ENCODE data around the gene TFAP2D.

TFAP2D gene

DNA sequence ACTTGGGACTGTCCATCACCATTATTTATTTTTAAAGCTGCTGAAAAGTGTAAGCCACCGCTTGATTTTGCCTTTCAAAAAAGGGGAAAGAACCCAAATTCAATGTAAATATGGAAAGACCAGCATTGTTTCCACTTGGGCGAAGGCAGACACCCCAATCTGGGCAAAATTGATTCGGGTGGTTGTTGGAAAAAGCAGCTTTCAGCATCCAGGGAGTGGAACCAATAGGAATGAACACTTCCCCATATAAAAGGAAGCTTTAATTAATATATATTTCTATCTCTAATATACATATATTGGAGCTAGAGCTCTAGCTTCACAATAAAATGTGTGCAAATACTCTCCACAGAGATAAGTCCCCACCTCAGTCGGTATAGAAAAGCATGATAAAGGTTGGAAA is at the start of gene TFAP2D:
Gene TFAP2D (plus strand): TSS at position 301 of the 400 bp plus-strand sequence. CDS start 530 bp downstream, outside the sequence.
- no peak for DNase-seq

- DNase-seq = no peak
Measured at GRCh38 chr6:50663806-50664205, 49.5 kb upstream of the TFAP2D start.

GRCh38 chr6:50666089-50666488 is 47.2 kb upstream of the TFAP2D start:
- DNase-seq = no peak

DNA sequence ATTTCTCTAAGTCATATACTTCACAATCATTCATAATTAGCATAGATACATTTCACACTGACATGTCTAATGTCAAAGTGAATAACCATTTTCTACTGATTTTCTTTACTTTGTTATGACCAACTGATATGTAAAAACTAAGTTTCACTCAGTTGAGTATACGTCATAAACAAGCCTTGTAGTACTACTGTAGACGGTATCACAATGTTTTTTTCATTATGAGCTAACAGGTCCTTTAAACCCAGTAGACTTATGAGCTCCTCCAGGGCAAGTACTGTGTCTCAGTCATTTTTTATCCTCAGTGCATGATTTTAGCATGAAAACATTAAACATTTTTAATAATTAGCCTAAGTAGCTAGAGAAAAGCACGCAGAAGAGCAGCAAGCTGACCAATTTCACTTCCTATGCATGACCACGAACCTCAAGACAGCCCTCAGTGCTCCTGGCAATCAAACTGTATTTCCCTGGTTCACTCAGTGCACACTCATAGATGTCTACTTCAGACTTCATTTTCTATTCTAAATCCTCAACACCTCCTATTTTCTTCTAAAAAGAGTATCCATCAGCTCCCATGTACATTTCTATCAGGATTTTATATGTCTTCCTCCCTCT is 32.0 kb upstream of the TFAP2D start:
- no peak for DNase-seq

DNA sequence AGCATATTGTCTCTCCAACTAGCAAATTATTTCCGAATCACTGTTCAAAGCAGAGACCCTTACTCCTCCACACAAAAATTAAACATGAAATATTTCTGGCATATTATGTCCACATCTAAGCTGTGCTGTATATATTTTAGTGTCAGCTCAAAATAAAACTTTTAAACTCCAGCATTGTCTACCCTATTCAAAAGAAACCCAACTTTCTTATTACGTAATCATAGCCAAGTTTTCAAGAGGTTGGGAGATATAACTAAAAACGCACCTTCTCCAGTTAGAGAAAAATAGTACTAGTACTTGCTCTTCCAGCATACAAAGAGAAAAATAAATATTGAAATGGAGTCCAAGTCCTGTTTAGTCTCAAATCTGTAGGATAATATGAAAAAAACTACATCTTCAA is 24.1 kb upstream of the TFAP2D start:
- DNase-seq = no peak

- no peak for DNase-seq
Measured at GRCh38 chr6:50691814-50692495, 21.4 kb upstream of the TFAP2D start.

GRCh38 chr6:50698546-50698945 is 14.8 kb upstream of the TFAP2D start:
- DNase-seq = no peak

GRCh38 chr6:50699051-50699775 is 14.1 kb upstream of the TFAP2D start:
- DNase-seq = no peak

- DNase-seq = no peak
Measured at GRCh38 chr6:50706575-50706974, 6.8 kb upstream of the TFAP2D start.

DNA sequence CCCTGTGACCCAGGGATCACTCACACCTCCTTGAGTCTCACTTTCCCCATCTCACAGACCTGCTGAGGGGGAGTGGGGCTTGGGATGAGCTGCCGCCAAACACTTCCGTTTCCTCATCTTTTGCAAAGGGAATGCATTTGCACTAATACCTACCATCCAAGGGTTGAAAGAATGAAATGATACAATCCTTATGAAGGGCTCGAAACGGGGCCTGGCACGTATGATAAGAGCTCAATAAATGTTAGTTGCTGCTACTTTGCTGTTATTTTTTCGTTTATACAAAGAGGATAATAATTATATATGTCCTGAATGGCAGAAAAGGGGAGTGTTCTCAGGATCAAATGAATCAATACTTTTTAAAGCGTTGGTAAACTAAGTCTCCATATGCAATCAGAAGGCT is 6.1 kb upstream of the TFAP2D start:
- no peak for DNase-seq

DNA sequence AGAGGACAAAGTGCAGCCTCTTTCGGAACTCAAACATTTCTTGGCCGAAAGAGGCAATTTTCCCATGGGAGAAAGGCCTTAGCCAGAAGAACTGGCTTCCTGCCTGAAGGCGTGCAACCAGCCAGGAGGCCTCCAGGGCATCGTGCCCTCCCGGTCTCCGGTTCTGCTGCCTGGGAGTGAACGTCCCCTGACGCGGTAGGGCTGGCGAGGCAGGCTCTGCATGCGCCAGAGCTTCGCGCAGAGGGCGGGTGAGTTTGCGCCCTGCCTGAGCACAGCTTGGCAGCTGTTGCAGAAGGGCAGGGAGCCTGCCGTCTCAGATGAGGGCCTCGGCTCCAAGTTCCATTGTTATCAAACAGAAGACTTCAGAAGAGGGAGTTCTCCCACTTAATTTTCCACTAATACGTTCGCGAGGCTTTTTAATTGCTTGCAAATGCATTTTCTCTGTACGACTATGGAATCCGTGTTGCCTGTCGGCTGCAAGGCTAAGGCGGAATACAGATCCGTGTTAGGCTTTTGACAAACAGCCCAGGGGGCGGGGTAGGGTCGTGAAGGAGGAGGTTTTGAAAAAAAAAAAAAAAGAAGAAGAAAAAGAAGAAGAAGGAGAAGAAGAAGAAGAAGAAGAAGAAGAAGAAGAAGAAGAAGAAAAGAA is 5.5 kb upstream of the TFAP2D start:
- no peak for DNase-seq

DNA sequence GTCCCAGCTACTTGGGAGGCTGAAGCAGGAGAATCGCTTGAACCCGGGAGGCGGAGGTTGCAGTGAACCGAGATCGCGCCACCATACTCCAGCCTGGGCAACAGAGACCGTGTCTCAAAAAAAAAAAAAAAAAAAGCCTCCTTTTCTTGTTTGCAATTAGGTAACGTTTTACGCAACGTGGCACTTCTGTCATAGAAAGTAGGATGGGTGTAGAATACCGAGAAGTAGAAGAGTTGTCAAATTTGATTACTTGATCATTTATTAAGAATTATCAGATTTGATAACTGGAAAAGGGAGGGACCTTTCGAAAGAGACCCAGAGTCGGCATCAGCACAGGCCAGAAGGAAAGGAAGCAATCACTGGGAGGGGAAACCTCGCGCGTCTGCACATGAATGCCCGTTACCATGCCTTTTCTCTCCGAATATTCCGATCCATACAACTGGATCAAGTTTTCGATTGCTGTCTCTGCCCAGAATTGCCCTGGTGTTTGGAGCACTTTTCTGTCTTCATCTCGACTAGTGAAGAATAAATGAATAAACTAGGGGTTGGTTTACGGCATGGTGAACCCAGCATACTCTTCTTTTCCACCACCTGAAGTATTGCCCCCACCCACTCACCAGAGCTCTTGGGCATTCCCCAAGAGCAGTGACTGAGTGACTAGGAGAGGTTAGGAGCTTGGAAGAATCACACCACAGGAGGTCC is 4.5 kb upstream of the TFAP2D start:
- no peak for DNase-seq

DNA sequence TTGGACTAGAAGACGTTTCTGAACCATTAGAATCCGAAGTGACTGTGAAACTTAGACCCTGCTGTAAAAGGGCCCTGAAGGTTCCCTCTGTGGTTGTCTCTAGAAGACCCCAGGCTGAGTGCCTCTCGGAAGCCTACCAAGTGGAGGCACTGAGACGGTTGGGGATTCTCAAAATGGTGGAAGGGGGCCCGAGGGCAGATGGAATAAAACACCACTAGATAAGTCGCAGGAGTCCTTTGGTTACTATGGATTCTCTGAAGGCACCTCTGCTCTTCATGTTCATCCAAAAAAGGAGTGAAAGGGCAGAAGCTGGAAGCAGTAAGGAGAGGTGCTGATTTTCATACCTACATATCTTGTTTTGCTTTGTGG is 4.0 kb upstream of the TFAP2D start:
- DNase-seq = no peak

DNA sequence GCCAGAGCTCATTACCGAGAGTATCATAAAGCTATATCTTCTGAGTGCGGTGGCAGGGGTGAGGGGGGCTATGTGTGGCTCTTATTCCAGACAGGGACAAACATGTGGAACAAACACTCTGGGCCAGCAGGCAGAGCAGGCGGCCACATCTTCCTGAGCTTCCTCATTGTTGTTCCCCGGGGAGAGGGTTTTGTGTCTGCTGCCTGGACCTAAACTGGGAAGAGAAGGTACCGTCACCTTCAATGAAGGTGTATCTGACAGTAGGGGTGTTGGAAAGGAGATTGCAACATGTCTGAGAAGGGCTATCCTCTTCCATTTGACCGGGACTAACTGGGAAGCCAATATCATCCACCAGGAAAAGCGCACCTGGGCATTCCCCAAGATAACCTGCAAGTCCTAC is 1.6 kb upstream of the TFAP2D start:
- no peak for DNase-seq

- no peak for DNase-seq
Measured at GRCh38 chr6:50712291-50712690, 1.0 kb upstream of the TFAP2D start.

- no peak for DNase-seq
Measured at GRCh38 chr6:50713977-50714486, 706 bp downstream of the TFAP2D start.

- no peak for DNase-seq
Measured at GRCh38 chr6:50714487-50715379, 1.4 kb downstream of the TFAP2D start.

- no peak for DNase-seq
Measured at GRCh38 chr6:50716899-50717509, 3.7 kb downstream of the TFAP2D start.

GRCh38 chr6:50717734-50718457 is 4.6 kb downstream of the TFAP2D start:
- no peak for DNase-seq

DNA sequence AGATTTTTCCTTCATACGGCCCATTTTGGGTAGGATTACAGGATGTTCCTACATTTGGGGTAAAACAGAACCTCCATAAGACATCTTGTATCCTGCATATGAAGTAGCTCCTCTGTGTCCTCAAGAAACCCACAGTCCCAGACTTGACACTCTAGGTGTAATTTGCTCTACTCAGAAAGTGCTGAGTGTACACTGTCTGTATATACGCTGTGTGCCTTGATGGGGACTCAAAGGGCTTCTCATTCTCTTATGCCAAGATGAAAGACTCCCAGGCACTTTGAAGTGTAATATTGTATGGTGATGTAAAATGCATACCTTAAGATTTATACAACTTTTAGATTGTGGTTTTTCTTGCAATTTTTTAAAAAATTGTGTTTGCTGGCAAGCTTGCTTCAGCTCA is 5.2 kb downstream of the TFAP2D start:
- no peak for DNase-seq

- DNase-seq = no peak
Measured at GRCh38 chr6:50720623-50721022, 7.3 kb downstream of the TFAP2D start.
